Putamen (tissue), 1 donor: ENCODE data around the gene BACH2.
"Not testable (repeated sequence)": the region's sequence is repeated elsewhere in the genome, so short reads cannot be mapped to it uniquely, and the experiment has no call there.

ENCODE experiments used
- DNase-seq: peaks from one replicate; pipeline ENCODE4 v3.0.0-alpha.2; 2016; ENCODE audit warnings: low spot score

Gene BACH2

DNA sequence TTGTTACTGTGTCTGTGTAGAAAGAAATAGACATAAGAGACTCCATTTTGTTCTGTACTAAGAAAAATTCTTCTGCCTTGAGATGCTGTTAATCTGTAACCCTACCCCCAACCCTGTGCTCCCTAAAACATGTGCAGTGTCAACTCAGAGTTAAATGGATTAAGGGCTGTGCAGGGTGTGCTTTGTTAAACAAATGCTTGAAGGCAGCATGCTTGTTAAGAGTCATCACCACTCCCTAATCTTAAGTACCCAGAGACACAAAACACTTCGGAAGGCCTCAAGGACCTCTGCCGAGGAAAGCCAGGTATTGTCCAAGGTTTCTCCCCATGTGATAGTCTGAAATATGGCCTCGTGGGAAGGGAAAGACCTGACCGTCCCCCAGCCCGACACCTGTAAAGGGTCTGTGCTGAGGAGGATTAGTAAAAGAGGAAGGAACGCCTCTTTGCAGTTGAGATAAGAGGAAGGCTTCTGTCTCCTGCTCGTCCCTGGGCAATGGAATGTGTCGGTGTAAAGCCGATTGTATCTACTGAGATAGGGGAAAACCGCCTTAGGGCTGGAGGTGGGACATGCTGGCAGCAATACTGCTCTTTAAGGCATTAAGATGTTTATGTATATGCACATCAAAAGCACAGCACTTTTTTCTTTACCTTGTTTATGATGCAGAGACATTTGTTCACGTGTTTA, 405.7 kb downstream of the BACH2 start:
- not testable (repeated sequence) for DNase-seq

DNA sequence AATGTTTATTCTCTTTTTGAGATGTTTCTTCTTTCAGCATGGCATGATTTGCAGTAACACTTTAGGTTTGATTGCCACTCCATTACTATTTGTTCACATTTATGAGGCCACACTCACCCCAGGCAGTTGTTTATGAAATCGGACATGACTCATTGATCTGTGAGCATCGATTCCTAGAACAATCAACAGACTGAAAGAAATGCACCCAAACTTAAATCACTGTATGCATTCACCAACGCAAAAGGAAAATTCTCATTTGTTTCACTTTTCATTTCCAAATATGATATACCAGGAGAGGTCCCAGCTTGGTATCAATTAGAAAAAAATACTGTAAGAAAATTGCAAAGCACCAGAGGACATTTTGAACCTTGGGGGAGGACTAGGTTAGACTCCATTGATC, 407.8 kb downstream of the BACH2 start:
- no peak for DNase-seq

DNA sequence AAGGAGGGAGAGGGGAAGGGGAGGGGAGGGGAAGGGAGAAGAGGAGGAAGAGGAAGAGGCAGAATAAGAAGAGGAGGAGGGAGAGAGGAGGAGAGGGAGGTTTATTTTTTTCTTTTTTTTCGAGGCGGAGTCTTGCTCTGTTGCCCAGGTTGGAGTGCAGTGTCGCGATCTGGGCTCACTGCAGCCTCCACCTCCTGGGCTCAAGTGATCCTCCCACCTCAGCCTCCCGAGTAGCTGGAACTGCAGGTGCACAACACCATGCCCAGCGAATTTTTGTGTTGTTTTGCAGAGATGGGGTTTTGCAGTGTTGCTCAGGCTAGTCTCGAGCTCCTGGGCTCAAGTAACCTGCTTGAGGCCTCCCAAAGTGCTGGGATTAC, 408.5 kb downstream of the BACH2 start:
- no peak for DNase-seq

DNA sequence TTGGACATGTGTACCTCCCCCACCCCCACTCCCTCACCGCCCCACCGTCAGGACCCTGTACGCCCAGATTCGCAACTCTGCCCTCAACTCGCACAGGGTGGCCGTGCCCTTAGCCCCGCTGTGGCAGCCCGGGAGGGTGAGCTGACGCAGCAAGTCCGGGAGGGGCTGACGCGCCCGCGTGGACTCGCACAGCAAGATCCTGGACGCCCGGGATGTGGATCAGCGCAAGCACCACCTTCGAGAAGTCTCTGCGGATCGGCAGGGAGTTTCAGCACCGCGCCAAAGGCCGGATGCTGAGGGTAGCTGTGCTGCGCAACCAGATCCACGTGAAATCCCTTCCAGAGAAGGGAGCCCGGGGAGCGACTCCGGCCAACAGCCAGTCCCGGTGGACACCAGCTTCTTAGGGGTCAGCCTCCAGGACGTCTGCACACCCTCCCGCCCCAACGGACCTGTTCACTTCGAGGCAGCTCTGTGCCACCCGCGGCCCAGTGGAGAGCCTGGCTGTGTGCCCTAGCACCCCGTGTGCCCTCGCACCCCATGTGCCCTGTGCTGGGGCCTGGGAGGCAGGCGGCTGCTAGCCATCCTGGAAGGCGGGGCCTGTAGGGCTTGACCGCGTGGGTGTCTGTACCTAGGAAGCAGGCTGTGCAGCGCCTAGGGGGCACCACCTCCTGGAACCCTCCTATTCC, 409.0 kb downstream of the BACH2 start:
- DNase-seq: no peak

DNA sequence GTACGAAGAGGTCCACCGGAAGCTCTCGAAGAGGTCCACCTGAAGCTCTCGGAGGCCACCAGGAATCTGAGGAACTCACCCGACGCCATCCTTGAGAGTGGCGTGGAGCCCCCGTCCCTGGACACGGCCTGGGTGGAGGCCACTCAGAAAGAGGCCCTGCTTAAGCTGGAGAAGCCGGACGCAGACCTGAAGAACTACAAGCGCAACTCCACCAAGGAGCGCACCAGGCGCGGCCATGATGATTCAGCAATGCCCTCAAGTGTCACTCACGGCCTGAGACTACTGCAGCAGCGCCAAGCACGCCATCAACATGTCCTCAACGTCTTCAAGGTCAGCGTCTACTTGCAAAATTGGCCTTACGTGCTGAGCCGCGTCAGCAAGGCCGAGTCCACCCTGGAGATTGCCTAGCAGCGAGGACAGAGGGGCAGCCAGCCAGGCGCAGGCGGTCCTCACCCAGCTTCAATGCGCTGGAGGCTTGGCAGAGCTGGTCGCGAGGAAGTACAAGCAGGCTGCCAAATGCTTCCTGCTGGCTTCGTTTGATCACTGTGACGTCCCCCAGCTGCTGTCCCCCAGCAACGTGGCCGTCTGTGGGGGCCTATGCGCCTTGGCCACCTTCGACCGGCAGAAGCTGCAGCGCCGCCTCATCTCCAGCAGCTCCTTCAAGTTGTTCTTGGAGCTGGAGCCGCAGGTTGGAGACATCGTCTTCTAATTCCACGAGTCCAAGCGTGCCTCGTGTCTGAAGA, 410.1 kb downstream of the BACH2 start:
- DNase-seq: no peak
